Fibroblast of lung (primary cell): Measurements from ENCODE around the gene INPP5K. TPM values are rescaled to one million over a fixed set of nuclear protein-coding genes. Genes with fewer than 3 reads are reported as not detected.
A peak's percentile ranks its signal among the peaks of the same experiment; 100 is the strongest.

Experiments used
- DNase-seq, 2 donors: peaks; one replicate each; pipeline versions ENCODE4 v3.0.0 to v3.0.0-alpha.2; 2010; ENCODE audit warnings: low read depth in 2 of 2
- H2AFZ ChIP-seq: 2 replicates; pipeline ENCODE4 v1.5.1; 2012; ENCODE audit warnings: low read length, control low read depth, inconsistent platforms
- H3K27ac ChIP-seq: 2 replicates; pipeline ENCODE4 v1.5.1; 2011; ENCODE audit warnings: low read length, control low read depth; ENCODE audit not compliant: insufficient read depth
- H3K27me3 ChIP-seq: 2 replicates; pipeline ENCODE4 v1.5.1; 2011; ENCODE audit warnings: mild to moderate bottlenecking, low read length; ENCODE audit not compliant: control insufficient read depth, insufficient read depth
- H3K36me3 ChIP-seq: 2 replicates; pipeline ENCODE4 v1.5.1; 2011; ENCODE audit warnings: low read length; ENCODE audit not compliant: control insufficient read depth, insufficient read depth
- H3K4me1 ChIP-seq: 2 replicates; pipeline ENCODE4 v1.5.1; 2011; ENCODE audit warnings: low read length; ENCODE audit not compliant: control insufficient read depth, insufficient read depth; ENCODE audit errors: extremely low read depth
- H3K4me2 ChIP-seq: 2 replicates; pipeline ENCODE4 v1.5.1; 2011; ENCODE audit warnings: low read length, control low read depth; ENCODE audit not compliant: insufficient read depth; ENCODE audit errors: extremely low read depth
- H3K4me3 ChIP-seq, 4 experiments: fragments of 200-600 bp in 1 of 4; sonication (generic) in 1 of 4; replicated peaks in 1 of 4; 2 replicates each; pipeline ENCODE4 v1.5.1; 2011 to 2016; ENCODE audit warnings: low read length in 4 of 4, low read depth in 3 of 4, mild to moderate bottlenecking in 3 of 4, control low read depth in 2 of 4, inconsistent platforms in 1 of 4, mixed read lengths in 1 of 4; ENCODE audit not compliant: insufficient read depth in 1 of 4; ENCODE audit errors: control extremely low read depth in 1 of 4
- H3K79me2 ChIP-seq: 2 replicates; pipeline ENCODE4 v1.5.1; 2012; ENCODE audit warnings: mild to moderate bottlenecking, low read length, inconsistent platforms; ENCODE audit not compliant: control insufficient read depth, insufficient read depth
- H3K9ac ChIP-seq: 2 replicates; pipeline ENCODE4 v1.5.1; 2011; ENCODE audit warnings: mild to moderate bottlenecking, low read length, control low read depth; ENCODE audit not compliant: insufficient read depth
- H3K9me3 ChIP-seq: 2 replicates; pipeline ENCODE4 v1.5.1; 2012; ENCODE audit warnings: low read depth, low read length; ENCODE audit not compliant: control insufficient read depth, insufficient read depth
- H4K20me1 ChIP-seq: 2 replicates; pipeline ENCODE4 v1.5.1; 2011; ENCODE audit warnings: low read length; ENCODE audit not compliant: control insufficient read depth, insufficient read depth; ENCODE audit errors: extremely low read depth
- EZH2 ChIP-seq: IDR thresholded peaks from 2 replicates; pipeline ENCODE4 v1.5.1; 2012; ENCODE audit warnings: low read length, control low read depth, mild to moderate bottlenecking; ENCODE audit errors: missing control alignments
- polyA plus RNA-seq, 2 donors: library from polyadenylated mRNA; depleted of rRNA in 1 of 2; stranded (reverse) in 1 of 2; unstranded in 1 of 2; fragments of >200 nt; gene quantifications; 2 replicates each; pipeline ENCODE4 v1.2.1, GENCODE V29; 2011 to 2012; ENCODE audit warnings: missing spikeins in 1 of 2
- total RNA-seq: library from RNA; depleted of rRNA; stranded (reverse); fragments of >200 nt; gene quantifications from 2 replicates; pipeline ENCODE4 v1.2.1, GENCODE V29; 2014
- TF ChIP-seq, protein P1 (sequence below), 2 donors: IDR thresholded peaks in 1 of 2; conservative IDR thresholded peaks in 1 of 2; 1 replicate in 1 of 2; 2 replicates in 1 of 2; pipeline ENCODE4 v1.5.1; 2011 to 2012; ENCODE audit warnings: low read length in 2 of 2, control low read depth in 1 of 2, inconsistent platforms in 1 of 2, low read depth in 1 of 2, mild to moderate bottlenecking in 1 of 2

The INPP5K gene
- total and polyA plus RNA-seq, 2 donors (not counting 1 experiment from before 2014, with no cell fraction given) = 21.0 to 34.5 TPM

DNA sequence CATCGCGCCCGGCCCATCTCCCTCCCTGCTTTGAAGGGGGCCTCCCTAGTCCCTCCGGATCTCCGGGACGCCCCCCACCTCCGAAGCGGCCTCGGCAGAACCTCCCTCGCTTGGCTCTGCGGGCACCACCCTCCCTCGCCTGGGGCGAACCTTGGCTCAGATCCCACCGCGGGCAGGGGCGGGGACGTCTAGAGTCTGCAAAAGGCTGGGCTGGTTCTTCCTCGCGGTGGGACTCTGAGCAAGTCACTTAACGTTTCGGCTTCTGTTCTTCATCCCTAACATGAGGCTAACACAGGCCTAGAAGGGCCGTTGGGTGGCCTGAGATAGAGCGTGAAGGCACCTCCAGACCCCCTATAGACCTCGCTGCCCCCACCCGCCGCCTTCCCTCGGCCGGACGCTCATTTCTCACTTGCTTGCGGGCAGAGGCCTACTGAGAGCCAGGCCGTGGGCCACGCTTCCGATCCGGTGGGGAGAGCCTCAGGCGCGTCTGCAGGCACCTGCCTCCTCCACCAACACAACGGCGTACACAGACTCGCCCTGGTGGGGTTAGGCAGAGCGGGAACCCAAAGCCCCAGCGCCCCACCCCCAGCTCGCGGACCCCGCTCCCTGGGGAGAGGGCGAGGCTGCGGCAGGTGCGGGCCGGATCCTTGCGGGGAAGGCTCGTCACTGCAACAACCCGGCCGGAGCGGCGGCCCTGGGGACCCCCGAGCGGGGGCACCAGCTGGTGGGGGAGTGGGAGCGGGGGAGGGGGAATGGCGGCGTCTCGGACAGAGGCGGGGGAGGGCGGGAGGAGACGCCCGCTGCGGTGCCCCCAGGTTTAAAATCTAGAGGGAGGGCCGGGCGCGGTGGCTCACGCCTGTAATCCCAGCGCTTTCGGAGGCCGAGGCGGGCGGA lies 29.4 kb downstream of the INPP5K start:
- H3K9ac ChIP-seq = peak overlapping the region; percentile 8
- no peak overlapping the region for H2AFZ ChIP-seq
- no peaks in the 10 kb centered on the region for H3K27me3 ChIP-seq
- TF ChIP-seq, protein P1, sequence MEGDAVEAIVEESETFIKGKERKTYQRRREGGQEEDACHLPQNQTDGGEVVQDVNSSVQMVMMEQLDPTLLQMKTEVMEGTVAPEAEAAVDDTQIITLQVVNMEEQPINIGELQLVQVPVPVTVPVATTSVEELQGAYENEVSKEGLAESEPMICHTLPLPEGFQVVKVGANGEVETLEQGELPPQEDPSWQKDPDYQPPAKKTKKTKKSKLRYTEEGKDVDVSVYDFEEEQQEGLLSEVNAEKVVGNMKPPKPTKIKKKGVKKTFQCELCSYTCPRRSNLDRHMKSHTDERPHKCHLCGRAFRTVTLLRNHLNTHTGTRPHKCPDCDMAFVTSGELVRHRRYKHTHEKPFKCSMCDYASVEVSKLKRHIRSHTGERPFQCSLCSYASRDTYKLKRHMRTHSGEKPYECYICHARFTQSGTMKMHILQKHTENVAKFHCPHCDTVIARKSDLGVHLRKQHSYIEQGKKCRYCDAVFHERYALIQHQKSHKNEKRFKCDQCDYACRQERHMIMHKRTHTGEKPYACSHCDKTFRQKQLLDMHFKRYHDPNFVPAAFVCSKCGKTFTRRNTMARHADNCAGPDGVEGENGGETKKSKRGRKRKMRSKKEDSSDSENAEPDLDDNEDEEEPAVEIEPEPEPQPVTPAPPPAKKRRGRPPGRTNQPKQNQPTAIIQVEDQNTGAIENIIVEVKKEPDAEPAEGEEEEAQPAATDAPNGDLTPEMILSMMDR (conservative IDR thresholded peaks at IDR 0.05 in 1 of 2, IDR thresholded peaks at IDR 0.05 in 1 of 2; ENCODE audit: low read depth in 1 of 2, low read length in 2 of 2) = no peak
- no peak for TF ChIP-seq EZH2
- peak; percentile 34 to 67 for DNase-seq
- H3K4me1 ChIP-seq = peaks cover 15% of the 10 kb centered on the region
- H3K4me3 ChIP-seq = peak overlapping the region in 2 of 4 experiments; percentile 42 to 56
- H3K4me2 ChIP-seq = peak overlapping the region; percentile 25
- H3K79me2 ChIP-seq = peaks cover 43% of the 10 kb centered on the region
- H3K9me3 ChIP-seq = no peaks in the 10 kb centered on the region
- H4K20me1 ChIP-seq = no peaks in the 10 kb centered on the region
- peak overlapping the region; percentile 68 for H3K27ac ChIP-seq
- peaks cover 12% of the 10 kb centered on the region for H3K36me3 ChIP-seq

DNA sequence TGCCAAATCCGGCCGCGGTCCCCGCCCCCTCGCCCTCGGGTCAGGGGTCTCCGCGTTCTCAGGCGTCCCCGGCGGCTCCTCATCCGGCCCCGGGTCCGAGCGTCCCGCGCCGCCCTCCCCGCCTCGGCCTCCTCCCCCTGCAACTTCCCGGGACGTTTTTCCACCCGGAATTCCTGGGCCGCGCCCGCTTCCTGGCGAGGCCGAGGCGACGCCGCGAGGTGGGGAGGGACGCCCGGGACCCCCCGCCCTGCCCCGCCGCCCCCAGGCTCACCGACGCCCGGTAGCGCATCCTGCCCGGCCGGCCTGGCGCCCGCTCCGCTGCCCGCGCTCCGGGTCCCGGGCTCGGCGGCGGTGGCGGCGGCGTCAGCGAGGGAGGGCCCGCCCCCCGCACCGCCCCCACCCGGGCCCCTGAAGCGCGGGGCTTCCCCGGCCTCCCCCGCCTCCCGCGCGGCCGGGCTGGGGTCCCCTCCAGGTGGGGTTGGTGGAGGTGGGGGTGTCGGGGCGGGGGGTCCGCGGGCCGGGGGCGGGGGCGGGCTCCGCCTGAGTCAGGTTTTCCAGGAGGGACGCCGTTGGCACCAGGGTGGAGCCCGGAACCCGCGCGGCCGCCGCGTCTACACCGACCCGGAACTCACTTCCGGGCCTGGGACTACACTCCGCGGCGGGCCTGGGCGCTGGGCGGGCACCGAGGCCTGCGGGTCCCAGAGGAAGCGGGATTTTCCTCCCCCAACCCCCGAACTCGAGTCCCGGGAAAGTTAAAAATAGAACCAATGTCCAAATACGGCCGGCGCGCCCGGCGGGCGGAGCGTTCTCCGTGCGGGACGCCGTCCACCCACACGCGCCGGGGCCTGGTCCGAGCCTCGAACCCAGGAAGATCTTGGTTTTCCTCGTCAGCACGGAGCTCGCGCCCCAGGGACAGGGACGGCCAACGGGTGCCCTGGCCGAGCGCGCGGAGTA lies 30.7 kb downstream of the INPP5K start:
- peaks cover 21% of the 10 kb centered on the region for H3K4me1 ChIP-seq
- H3K79me2 ChIP-seq = peaks cover 40% of the 10 kb centered on the region
- H2AFZ ChIP-seq = no peak overlapping the region
- no peaks in the 10 kb centered on the region for H4K20me1 ChIP-seq
- H3K4me3 ChIP-seq = peak overlapping the region; percentile 48 to 86 (median 79)
- peak overlapping the region; percentile 88 for H3K27ac ChIP-seq
- peak overlapping the region; percentile 96 for H3K4me2 ChIP-seq
- H3K9ac ChIP-seq = peak overlapping the region; percentile 82
- DNase-seq = peak; percentile 49 to 65
- peaks cover 16% of the 10 kb centered on the region for H3K36me3 ChIP-seq
- no peaks in the 10 kb centered on the region for H3K27me3 ChIP-seq
- TF ChIP-seq, protein P1 (conservative IDR thresholded peaks at IDR 0.05 in 1 of 2, IDR thresholded peaks at IDR 0.05 in 1 of 2; ENCODE audit: low read depth in 1 of 2, low read length in 2 of 2) = no peak
- H3K9me3 ChIP-seq = no peaks in the 10 kb centered on the region
